Smooth muscle cell (in vitro differentiated cells): ENCODE data around the gene HTRA3. TPM values are rescaled to one million over a fixed set of nuclear protein-coding genes. Genes with fewer than 3 reads are reported as not detected.

ENCODE experiments used
- DNase-seq: peaks from one replicate; lab custom pipeline; 2025; ENCODE audit not compliant: unreplicated experiment; lab: John Stamatoyannopoulos, UW
- H2AFZ ChIP-seq: fragments of 200-600 bp; sonication (generic); 2 replicates; pipeline ENCODE4 v1.6.0; 2016; ENCODE audit warnings: antibody characterized with exemption, low read depth, mild to moderate bottlenecking
- H3F3A ChIP-seq: fragments of 200-600 bp; sonication (generic); 2 replicates; pipeline ENCODE4 v1.6.0; 2017; ENCODE audit warnings: antibody characterized with exemption, low read depth
- H3K27ac ChIP-seq: fragments of 200-600 bp; sonication (generic); 2 replicates; pipeline ENCODE4 v1.5.1; 2016; ENCODE audit warnings: low read depth, mild to moderate bottlenecking
- H3K27me3 ChIP-seq: fragments of 200-600 bp; sonication (generic); 2 replicates; pipeline ENCODE4 v1.6.1; 2016; ENCODE audit warnings: low read depth, mild to moderate bottlenecking
- H3K36me3 ChIP-seq: fragments of 200-600 bp; sonication (generic); 2 replicates; pipeline ENCODE4 v1.5.1; 2016; ENCODE audit warnings: low read depth
- H3K4me1 ChIP-seq: fragments of 200-600 bp; sonication (generic); 2 replicates; pipeline ENCODE4 v1.5.1; 2016; ENCODE audit warnings: low read depth
- H3K4me2 ChIP-seq: fragments of 200-600 bp; sonication (generic); 2 replicates; pipeline ENCODE4 v1.6.0; 2016; ENCODE audit warnings: mild to moderate bottlenecking
- H3K4me3 ChIP-seq: fragments of 200-600 bp; sonication (generic); 2 replicates; pipeline ENCODE4 v1.5.1; 2016; ENCODE audit warnings: mild to moderate bottlenecking
- H3K79me2 ChIP-seq: fragments of 200-600 bp; sonication (generic); 2 replicates; pipeline ENCODE4 v1.6.0; 2016; ENCODE audit warnings: low read depth, mild to moderate bottlenecking
- H3K9ac ChIP-seq: fragments of 200-600 bp; sonication (generic); 2 replicates; pipeline ENCODE4 v1.6.0; 2016; ENCODE audit warnings: low read depth
- H3K9me3 ChIP-seq: fragments of 200-600 bp; sonication (generic); replicated peaks from 2 replicates; pipeline ENCODE4 v1.5.1; 2016; ENCODE audit warnings: low read depth
- H4K20me1 ChIP-seq: fragments of 200-600 bp; sonication (generic); 2 replicates; pipeline ENCODE4 v1.6.0; 2016; ENCODE audit warnings: low read depth
- CTCF ChIP-seq: fragments of 200-600 bp; sonication (generic); IDR thresholded peaks from 2 replicates; pipeline ENCODE4 v1.5.1; 2017; ENCODE audit warnings: borderline replicate concordance, mild to moderate bottlenecking, antibody characterized with exemption; ENCODE audit not compliant: insufficient read depth, poor library complexity, severe bottlenecking
- WGBS: methylation state at CpG from one replicate; pipeline ENCODE4 v1.1.7; 2016; ENCODE audit warnings: low lambda C conversion rate; 5-methylcytosine and 5-hydroxymethylcytosine counted together
- polyA plus RNA-seq: library from polyadenylated mRNA; unstranded; fragments of >200 nt; fragmentation: Nextera tagmentation; extraction: Ambion mirVana; gene quantifications from 2 replicates; pipeline ENCODE4 v1.2.1, GENCODE V29; 2016
- total RNA-seq: library from RNA; depleted of rRNA; stranded (reverse); fragments of >200 nt; gene quantifications from 2 replicates; pipeline ENCODE4 v1.2.3, GENCODE V29; 2014

The HTRA3 gene
- total and polyA plus RNA-seq, 2 experiments from 2014 or later = 77.7 to 227 TPM

DNA sequence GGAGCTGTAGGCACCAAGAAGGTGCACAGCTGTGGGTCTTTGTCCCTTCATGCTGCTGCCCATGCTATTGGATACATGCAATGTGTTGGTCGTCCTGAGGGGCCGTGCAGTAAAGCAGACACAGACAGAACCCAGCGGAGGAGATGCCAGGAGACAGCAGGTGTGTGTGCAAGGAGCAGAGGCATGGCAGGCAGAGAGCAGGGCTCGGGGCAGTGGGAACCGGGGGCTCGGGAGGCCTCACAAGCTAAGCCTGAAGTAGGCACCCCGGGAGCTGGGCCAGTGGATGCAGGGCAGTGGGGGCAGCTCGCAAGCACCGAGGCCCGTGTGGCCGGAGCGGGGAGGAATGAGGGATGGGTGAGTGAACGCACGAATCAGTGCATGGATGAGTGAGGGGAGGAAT lies 13.2 kb downstream of the HTRA3 start:
- H4K20me1 ChIP-seq = peaks cover 4% of the 10 kb centered on the region
- H3K9ac ChIP-seq = no peak overlapping the region
- no peaks in the 10 kb centered on the region for H3K79me2 ChIP-seq
- no peak overlapping the region for H3K4me2 ChIP-seq
- no peak overlapping the region for H3K4me3 ChIP-seq
- no peak for TF ChIP-seq CTCF
- H3K27ac ChIP-seq = no peak overlapping the region
- no peaks in the 10 kb centered on the region for H3K27me3 ChIP-seq
- no peaks in the 10 kb centered on the region for H3K36me3 ChIP-seq
- H3K4me1 ChIP-seq = no peaks in the 10 kb centered on the region
- H3K9me3 ChIP-seq = no peaks in the 10 kb centered on the region
- 96% methylated on average over 14 of the region's 14 CpGs for WGBS
- no peaks in the 10 kb centered on the region for H3F3A ChIP-seq
- H2AFZ ChIP-seq = no peak overlapping the region
- DNase-seq = no peak

DNA sequence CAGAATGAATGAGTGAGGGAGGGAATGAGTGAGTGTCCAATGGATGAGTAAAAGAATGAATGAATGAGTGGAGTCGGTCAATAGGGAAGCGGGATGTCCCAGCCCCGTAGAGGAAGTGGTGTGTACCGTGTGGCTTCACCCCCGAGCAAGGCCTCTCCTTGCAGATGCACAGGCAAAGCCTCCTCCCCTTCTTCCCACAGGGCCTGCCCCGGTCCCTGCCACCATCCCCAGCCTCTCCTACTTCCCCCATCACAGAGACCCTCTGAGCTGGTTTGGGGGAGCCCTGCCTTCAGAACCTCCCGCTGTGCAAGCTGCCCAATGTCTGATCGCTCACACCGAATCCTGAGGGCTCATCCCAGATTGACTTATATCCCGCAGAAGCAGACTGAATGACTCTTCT lies 13.6 kb downstream of the HTRA3 start:
- no peak overlapping the region for H3K4me3 ChIP-seq
- H3K27me3 ChIP-seq = no peaks in the 10 kb centered on the region
- peaks cover 4% of the 10 kb centered on the region for H4K20me1 ChIP-seq
- no peak overlapping the region for H3K27ac ChIP-seq
- TF ChIP-seq CTCF = no peak
- no peak overlapping the region for H2AFZ ChIP-seq
- H3K36me3 ChIP-seq = no peaks in the 10 kb centered on the region
- H3K4me1 ChIP-seq = no peaks in the 10 kb centered on the region
- no peaks in the 10 kb centered on the region for H3K79me2 ChIP-seq
- no peaks in the 10 kb centered on the region for H3K9me3 ChIP-seq
- DNase-seq = no peak
- H3K4me2 ChIP-seq = no peak overlapping the region
- WGBS = 90% methylated on average over 5 of the region's 10 CpGs
- H3F3A ChIP-seq = no peaks in the 10 kb centered on the region
- H3K9ac ChIP-seq = no peak overlapping the region

DNA sequence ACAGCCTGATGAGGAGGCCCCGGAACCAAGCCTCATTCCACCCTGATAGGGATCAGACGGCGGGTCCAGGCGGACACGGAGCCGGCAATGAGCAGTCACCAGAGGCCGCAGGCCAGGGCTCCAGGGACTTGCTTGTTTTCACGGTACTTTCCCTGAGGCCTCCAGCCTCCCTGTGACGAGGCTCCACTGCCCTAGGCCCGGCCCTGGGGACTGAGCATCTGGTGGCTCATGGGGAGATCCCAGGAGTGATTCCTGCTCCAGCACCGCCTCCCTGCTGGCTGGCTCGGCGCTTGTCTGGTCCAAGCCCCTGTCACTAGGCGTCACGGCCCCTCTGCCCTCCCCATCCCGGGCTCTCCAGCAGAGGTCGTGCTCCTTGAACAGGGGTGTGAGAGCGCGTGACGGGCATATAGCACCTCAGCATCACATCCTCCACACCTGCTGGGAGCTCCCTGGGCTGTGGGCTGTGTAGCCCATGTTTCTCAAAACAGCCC lies 14.1 kb downstream of the HTRA3 start:
- H3K4me2 ChIP-seq = no peak overlapping the region
- no peaks in the 10 kb centered on the region for H3K9me3 ChIP-seq
- H3K27ac ChIP-seq = no peak overlapping the region
- no peaks in the 10 kb centered on the region for H3K79me2 ChIP-seq
- H3F3A ChIP-seq = no peaks in the 10 kb centered on the region
- H4K20me1 ChIP-seq = peaks cover 4% of the 10 kb centered on the region
- H3K36me3 ChIP-seq = no peaks in the 10 kb centered on the region
- H3K4me3 ChIP-seq = no peak overlapping the region
- DNase-seq = no peak
- no peak overlapping the region for H2AFZ ChIP-seq
- H3K27me3 ChIP-seq = no peaks in the 10 kb centered on the region
- TF ChIP-seq CTCF = no peak
- no peaks in the 10 kb centered on the region for H3K4me1 ChIP-seq
- no peak overlapping the region for H3K9ac ChIP-seq
- 88% methylated on average over 20 of the region's 20 CpGs for WGBS

DNA sequence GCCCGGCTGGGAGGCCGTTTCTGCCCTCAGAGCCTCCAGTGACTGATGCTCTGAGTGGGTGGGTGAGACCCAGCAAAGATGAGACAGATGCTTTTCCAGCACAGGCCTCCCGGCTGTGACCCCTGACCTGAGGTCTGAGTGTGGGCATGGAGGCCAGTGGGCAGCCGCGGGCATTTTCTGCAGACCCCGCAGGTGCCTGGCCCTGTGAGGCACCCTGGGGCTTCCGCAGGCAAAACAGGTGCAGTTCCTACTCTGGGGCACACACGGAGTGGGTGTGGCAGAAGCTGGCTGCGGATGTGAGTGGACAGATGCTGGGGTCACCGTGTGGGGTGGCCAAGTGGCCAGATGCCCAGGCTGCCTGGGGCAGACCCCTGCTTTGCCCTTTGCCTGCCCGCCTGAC lies 14.8 kb downstream of the HTRA3 start:
- Histone ChIP-seq H4K20me1 (peaks cover 4% of the 10 kb centered on the region), H3F3A (no peaks in the 10 kb centered on the region), H3K27me3 (no peaks in the 10 kb centered on the region), H3K4me3 (no peak overlapping the region), H2AFZ (no peak overlapping the region), H3K9me3 (no peaks in the 10 kb centered on the region), H3K27ac (no peak overlapping the region), H3K79me2 (no peaks in the 10 kb centered on the region), H3K4me2 (no peak overlapping the region), H3K4me1 (no peaks in the 10 kb centered on the region), H3K36me3 (no peaks in the 10 kb centered on the region), H3K9ac (no peak overlapping the region)
- no peak for DNase-seq
- no peak for TF ChIP-seq CTCF
- 87% methylated on average over 11 of the region's 11 CpGs for WGBS
